ENCODE measurements around the gene CKAP2L.

DNA sequence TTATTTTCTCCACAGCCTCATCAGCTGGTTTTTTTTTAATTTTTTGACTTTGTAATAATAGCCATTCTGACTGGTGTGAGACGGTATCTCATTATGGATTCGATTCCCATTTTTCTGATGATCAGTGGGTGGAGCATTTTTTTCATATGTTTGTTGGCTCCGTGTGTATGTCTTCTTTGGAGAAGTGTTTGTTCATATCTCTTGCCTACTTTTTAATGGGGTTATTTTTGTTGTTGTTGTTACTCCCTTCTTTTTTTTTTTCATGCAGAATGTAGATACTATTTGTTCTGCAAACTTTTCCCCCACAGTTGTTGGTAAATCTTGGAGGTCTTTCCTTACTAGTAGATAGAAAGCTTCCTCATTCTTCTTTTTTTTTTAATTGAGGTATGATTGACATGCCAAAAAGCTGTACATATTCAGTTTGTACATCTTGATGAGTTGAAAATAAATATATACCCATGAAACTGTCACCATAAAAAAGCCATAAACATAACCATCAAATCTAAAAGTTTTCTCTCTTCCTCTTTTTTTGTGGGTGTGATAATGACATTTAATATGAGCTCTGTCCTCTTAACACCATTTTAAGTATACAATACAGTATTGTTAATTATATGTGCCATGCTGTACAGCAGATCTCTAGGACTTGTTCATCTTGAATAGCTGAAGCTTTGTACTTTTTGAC is 65.4 kb downstream of the CKAP2L start:
- TF ChIP-seq POLR2AphosphoS5 (IDR thresholded peaks at IDR 0.05) (no peak), POLR2A (IDR thresholded peaks at IDR 0.05) (no peak)
- TF ChIP-seq, protein P1, sequence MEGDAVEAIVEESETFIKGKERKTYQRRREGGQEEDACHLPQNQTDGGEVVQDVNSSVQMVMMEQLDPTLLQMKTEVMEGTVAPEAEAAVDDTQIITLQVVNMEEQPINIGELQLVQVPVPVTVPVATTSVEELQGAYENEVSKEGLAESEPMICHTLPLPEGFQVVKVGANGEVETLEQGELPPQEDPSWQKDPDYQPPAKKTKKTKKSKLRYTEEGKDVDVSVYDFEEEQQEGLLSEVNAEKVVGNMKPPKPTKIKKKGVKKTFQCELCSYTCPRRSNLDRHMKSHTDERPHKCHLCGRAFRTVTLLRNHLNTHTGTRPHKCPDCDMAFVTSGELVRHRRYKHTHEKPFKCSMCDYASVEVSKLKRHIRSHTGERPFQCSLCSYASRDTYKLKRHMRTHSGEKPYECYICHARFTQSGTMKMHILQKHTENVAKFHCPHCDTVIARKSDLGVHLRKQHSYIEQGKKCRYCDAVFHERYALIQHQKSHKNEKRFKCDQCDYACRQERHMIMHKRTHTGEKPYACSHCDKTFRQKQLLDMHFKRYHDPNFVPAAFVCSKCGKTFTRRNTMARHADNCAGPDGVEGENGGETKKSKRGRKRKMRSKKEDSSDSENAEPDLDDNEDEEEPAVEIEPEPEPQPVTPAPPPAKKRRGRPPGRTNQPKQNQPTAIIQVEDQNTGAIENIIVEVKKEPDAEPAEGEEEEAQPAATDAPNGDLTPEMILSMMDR (IDR thresholded peaks at IDR 0.05): no peak
